ENCODE results near the gene ZKSCAN8. TPM values are rescaled to one million over a fixed set of nuclear protein-coding genes. Genes with fewer than 3 reads are reported as not detected.
"Not testable (repeated sequence)": the region's sequence is repeated elsewhere in the genome, so short reads cannot be mapped to it uniquely, and the experiment has no call there.

The ZKSCAN8 gene
- 8.2 and 12.4 TPM in 2 replicates for total RNA-seq (2014; rRNA removed; shearing (Covaris generic))

DNA sequence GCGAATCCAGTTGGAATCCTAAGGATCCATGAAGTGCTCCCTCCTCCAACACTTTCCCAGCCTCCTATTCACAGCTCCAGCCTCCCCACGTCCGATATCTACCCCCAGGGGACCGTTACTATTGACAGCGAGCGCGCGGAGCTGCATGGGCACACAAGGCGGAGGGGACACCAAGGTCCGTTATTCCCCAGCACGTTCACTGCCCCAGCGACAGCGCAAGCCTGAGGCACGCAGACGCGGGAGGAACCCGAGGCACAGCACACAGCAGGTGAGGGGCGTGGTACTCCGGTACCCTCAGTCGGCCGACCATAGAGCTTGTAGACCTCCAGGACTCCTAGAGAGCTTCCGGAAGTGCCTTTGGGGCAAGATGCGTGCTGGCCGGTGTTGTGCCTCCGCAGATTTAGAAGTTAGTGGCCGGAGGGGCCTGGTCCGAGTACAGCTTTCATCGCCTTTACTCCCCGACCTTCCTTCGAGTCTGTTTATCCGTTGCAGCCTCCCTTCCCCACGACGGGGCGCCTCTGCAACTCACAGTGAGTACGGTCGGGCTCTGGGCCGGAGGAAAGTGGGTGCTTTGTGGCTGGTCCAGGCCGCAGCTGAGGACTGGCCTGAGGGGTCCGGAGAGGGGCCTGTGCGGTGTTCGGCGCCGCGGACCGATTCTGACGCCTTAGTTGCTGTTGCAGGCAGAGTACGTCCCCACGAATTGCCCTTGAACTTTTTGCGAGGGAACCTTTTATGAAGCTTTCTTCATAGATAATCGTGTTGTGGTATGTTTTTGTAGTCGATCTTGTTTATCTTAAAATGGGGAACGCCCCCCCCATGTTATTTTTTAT, at the start of gene ZKSCAN8:
Gene ZKSCAN8 (plus strand): TSS at position 384 of the 830 bp plus-strand sequence. CDS start 6,525 bp downstream, outside the sequence.
- peaks cover 8% of the 10 kb centered on the region for H3K4me1 ChIP-seq (replicated peaks)
- DNase-seq (ENCODE audit: low read depth in 1 of 2, low spot score in 2 of 2) = peak; percentile 86 to 89
- H3K9me3 ChIP-seq (replicated peaks) = no peaks in the 10 kb centered on the region
- peak within 1 kb of the TSS; percentile 50 for H3K27ac ChIP-seq
- H3K27me3 ChIP-seq (replicated peaks) = no peaks in the 10 kb centered on the region
- peaks cover 33% of the 10 kb centered on the region for H3K36me3 ChIP-seq
- H3K4me3 ChIP-seq = peak within 1 kb of the TSS; percentile 71

DNA sequence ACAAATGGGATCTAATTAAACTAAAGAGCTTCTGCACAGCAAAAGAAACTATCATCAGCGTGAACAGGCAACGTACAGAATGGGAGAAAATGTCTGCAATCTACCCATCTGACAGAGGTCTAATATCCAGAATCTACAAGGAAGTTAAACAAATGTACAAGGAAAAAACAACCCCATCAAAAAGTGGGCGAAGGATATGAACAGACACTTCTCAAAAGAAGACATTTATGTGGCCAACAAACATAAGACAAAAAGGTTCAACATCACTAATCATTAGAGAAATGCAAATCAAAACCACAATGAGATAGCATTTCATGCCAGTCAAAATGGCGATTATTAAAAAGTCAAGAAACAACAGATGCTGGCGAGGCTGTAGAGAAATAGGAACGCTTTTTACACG, 39.5 kb upstream of the ZKSCAN8 start:
- H3K4me1 ChIP-seq (replicated peaks); H3K36me3 ChIP-seq; H3K27ac ChIP-seq; H3K27me3 ChIP-seq (replicated peaks); H3K4me3 ChIP-seq; DNase-seq (ENCODE audit: low read depth in 1 of 2, low spot score in 2 of 2); H3K9me3 ChIP-seq (replicated peaks): not testable (repeated sequence)

GRCh38 chr6:28102699-28103098, 39.0 kb upstream of the ZKSCAN8 start:
- H3K4me1 ChIP-seq (replicated peaks); H3K27me3 ChIP-seq (replicated peaks); H3K9me3 ChIP-seq (replicated peaks); H3K27ac ChIP-seq; H3K36me3 ChIP-seq; H3K4me3 ChIP-seq; DNase-seq (ENCODE audit: low read depth in 1 of 2, low spot score in 2 of 2): not testable (repeated sequence)

DNA sequence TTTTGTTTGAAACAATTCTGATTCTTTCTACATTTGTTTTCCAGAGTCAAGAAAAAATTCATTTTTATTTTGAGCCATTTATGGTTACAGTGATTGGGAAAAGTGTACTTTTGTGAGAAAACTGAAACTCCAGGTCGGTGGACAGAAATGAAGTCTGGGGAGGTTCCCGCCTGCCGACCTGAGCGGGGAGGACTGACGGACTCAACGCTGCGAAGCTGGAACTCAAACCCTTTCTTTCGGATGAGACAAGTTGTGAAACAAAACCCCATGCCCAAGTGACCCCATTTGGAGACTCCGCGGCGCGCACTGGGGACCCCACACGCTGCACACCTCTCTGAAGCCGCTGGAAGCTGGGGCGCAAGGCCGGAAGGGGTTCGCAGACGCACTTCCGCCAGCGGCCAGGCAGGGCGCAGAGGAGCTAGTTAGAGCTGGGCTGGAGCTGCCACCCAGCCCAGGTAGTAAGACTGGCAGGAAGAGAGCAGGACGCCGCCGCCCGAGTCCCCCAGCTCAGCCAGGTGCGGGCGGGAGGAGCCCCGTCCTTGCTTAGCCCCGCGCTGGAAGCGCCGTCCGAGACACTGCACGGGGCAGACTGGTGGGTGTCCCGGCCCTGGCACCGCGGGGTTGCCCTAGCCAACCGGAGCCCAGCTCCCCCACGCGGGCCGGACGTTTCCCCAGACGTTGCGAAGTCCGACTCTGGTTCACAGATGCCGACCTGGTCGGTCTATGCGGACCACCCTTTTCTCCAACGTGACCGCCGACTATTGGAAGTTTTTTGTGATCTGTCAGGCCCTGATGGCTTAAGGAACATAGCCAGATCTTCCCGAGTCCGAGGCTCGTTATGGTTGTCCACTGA, 37.1 kb upstream of the ZKSCAN8 start:
- peaks cover 5% of the 10 kb centered on the region; the same call in 1 of the 2 replicates for H3K4me1 ChIP-seq (replicated peaks)
- no peaks in the 10 kb centered on the region for H3K36me3 ChIP-seq
- peak overlapping the region; percentile 61 for H3K4me3 ChIP-seq
- no peaks in the 10 kb centered on the region for H3K9me3 ChIP-seq (replicated peaks)
- H3K27ac ChIP-seq = peak overlapping the region; percentile 9; the same call in 1 of the 2 replicates
- no peaks in the 10 kb centered on the region for H3K27me3 ChIP-seq (replicated peaks)
- DNase-seq (ENCODE audit: low read depth in 1 of 2, low spot score in 2 of 2) = peak; percentile 75 to 84

DNA sequence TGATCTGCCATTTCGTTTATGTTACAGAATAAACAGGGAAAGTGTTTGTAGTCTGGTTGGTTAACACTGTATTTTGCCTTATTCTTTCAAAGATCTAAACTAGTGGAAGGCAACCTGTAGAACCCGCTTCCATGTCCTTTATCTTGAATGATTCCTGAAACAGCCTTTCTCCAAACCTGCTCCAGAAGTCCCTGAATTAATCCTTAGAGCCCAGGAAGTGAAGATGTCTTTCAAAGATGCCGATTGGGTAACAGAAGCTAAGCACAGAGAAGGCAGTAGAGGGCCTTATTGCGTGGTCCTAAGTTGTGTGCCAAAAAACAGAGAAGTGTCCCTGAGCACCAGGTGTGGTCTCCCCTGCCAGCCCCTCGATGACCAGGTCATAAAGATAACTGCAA, 36.4 kb upstream of the ZKSCAN8 start:
- H3K27ac ChIP-seq = peak overlapping the region; percentile 9; the same call in 1 of the 2 replicates
- DNase-seq (ENCODE audit: low read depth in 1 of 2, low spot score in 2 of 2) = no peak

DNA sequence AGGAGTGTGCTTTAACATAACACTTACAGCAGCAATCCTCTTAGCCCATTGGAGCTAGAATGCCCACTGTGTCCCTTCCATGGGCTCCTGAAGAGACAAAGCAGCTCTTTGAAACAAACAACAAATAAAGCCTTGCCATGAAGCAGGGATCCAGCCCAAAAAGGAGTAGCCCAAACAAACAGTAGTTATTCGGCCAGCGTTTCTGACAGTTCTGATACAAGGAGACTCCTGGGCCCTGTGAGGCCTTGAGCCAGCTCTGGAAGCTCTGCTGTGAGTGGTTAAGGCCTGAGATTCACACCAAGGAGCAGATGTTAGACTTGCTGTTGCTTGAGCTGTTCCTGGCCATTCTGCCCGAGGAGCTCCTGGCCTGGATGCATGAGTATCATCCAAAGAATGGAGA, 34.2 kb upstream of the ZKSCAN8 start:
- no peak for DNase-seq (ENCODE audit: low read depth in 1 of 2, low spot score in 2 of 2)
- no peaks in the 10 kb centered on the region for H3K9me3 ChIP-seq (replicated peaks)
- H3K27me3 ChIP-seq (replicated peaks) = no peaks in the 10 kb centered on the region

More for the DNA sequence above, 36.4 kb upstream of the ZKSCAN8 start:
- peak overlapping the region; percentile 61 for H3K4me3 ChIP-seq
- H3K4me1 ChIP-seq (replicated peaks) = peaks cover 5% of the 10 kb centered on the region; the same call in 1 of the 2 replicates
- H3K36me3 ChIP-seq = no peaks in the 10 kb centered on the region
- H3K9me3 ChIP-seq (replicated peaks) = no peaks in the 10 kb centered on the region
- H3K27me3 ChIP-seq (replicated peaks) = no peaks in the 10 kb centered on the region

GRCh38 chr6:28111964-28112363, 29.7 kb upstream of the ZKSCAN8 start:
- Histone ChIP-seq H3K27ac (no peak overlapping the region), H3K9me3 (replicated peaks) (no peaks in the 10 kb centered on the region), H3K36me3 (peaks cover 20% of the 10 kb centered on the region), H3K27me3 (replicated peaks) (no peaks in the 10 kb centered on the region), H3K4me3 (no peak overlapping the region), H3K4me1 (replicated peaks) (no peaks in the 10 kb centered on the region)
- no peak for DNase-seq (ENCODE audit: low read depth in 1 of 2, low spot score in 2 of 2)

More for the DNA sequence above, 34.2 kb upstream of the ZKSCAN8 start:
- Histone ChIP-seq H3K4me1 (replicated peaks) (peaks cover 5% of the 10 kb centered on the region; the same call in 1 of the 2 replicates), H3K36me3 (no peaks in the 10 kb centered on the region), H3K4me3 (no peak overlapping the region), H3K27ac (no peak overlapping the region)

DNA sequence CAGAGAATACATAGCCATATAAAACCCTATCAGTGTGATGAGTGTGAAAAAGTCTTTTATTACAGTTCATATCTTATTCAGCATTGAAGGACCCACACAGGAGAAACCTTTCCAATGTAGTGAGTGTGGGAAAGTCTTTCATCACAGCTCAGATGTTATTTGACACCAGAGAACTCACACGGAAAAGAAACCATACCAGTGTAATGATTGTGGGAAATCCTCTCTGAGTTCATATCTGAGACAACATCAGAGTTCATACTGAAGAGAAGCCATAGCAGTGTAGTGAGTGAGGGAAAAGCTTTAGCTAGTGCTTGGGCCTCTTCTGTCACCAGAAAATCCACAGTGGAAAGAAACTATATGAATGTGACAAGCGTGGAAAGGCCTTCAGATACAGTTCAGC, 25.9 kb upstream of the ZKSCAN8 start:
- no peak overlapping the region for H3K4me3 ChIP-seq
- DNase-seq (ENCODE audit: low read depth in 1 of 2, low spot score in 2 of 2) = no peak
- H3K36me3 ChIP-seq = peaks cover 54% of the 10 kb centered on the region
- H3K9me3 ChIP-seq (replicated peaks) = no peaks in the 10 kb centered on the region
- no peak overlapping the region for H3K27ac ChIP-seq
- H3K4me1 ChIP-seq (replicated peaks) = no peaks in the 10 kb centered on the region
- H3K27me3 ChIP-seq (replicated peaks) = no peaks in the 10 kb centered on the region

DNA sequence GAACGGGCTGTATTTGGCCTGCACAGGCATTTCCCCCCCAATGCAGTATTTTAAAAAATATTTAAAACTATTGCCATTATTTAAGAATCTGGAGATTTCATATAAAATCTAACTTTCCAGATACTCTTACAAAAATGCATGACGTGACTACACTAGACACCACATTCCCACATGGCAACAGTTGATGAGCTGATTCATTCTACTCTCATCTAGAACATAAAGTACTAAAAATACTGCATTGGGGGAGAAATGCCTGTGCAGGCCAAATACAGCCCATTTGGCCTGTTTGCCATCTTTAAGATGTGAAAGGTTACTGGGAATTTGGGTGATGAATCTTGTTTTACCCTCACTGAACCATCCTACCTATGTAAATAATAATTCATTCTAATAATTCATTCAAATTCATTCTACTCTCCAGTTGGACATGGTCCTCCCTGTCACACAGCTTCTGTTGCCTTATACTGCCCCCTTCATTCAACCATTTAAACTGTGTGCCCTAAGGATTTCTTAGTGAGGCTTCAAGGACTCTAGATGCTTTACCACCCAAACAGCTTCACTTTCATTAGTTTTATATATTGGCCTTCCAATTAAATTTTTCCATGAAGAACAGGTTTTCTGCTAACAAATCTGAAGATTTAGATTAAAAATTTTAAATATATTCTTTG, 24.2 kb upstream of the ZKSCAN8 start:
- Histone ChIP-seq H3K9me3 (replicated peaks) (no peaks in the 10 kb centered on the region), H3K27ac (no peak overlapping the region), H3K4me1 (replicated peaks) (no peaks in the 10 kb centered on the region), H3K36me3 (peaks cover 61% of the 10 kb centered on the region), H3K27me3 (replicated peaks) (no peaks in the 10 kb centered on the region), H3K4me3 (no peak overlapping the region)
- no peak for DNase-seq (ENCODE audit: low read depth in 1 of 2, low spot score in 2 of 2)

DNA sequence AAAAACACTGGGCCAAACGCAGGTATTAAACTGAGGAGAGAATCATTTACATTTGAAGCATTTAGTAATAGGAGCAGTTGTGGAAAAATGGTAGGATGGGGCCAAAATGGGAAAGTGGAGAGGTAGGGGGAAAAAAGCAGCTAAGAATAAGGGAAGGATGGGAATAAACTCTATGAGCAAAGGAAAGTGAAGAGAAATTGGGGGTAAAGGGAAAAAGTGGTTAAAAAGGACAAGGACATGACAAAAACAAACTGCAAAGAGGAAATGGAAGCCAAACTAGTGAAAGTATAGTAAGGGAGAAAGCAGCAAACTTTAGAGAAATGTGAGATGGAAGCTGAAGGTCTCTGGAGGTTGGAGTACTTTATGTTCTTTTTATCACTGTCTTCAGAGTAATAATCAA, 23.5 kb upstream of the ZKSCAN8 start:
- peaks cover 67% of the 10 kb centered on the region for H3K36me3 ChIP-seq
- no peak overlapping the region for H3K4me3 ChIP-seq
- DNase-seq (ENCODE audit: low read depth in 1 of 2, low spot score in 2 of 2) = no peak
- no peaks in the 10 kb centered on the region for H3K4me1 ChIP-seq (replicated peaks)
- no peaks in the 10 kb centered on the region for H3K9me3 ChIP-seq (replicated peaks)
- no peak overlapping the region for H3K27ac ChIP-seq
- H3K27me3 ChIP-seq (replicated peaks) = no peaks in the 10 kb centered on the region

GRCh38 chr6:28121876-28122275, 19.8 kb upstream of the ZKSCAN8 start:
- DNase-seq (ENCODE audit: low read depth in 1 of 2, low spot score in 2 of 2) = no peak
- Histone ChIP-seq H3K4me3 (no peak overlapping the region), H3K27ac (no peak overlapping the region)

DNA sequence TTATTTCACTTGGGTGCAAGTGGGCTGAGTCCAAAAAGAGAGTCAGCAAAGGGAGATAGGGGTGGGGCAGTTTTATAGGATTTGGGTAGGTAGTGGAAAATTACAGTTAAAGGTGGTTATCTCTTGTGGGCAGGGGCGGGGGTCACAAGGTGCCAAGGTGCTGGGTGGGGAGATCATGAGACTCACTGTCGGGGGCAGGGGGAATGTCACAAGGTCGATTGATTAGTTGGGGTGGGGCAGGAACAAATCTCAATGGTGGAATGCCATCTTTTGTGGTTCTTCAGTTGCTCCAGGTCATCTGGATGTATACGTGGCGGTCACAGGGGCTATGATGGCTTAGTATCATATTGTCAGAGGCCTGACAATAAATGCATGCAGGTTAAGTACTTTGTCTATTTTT, 19.4 kb upstream of the ZKSCAN8 start:
- peaks cover 60% of the 10 kb centered on the region for H3K36me3 ChIP-seq
- H3K4me3 ChIP-seq; H3K27me3 ChIP-seq (replicated peaks); H3K9me3 ChIP-seq (replicated peaks); DNase-seq (ENCODE audit: low read depth in 1 of 2, low spot score in 2 of 2); H3K4me1 ChIP-seq (replicated peaks); H3K27ac ChIP-seq: not testable (repeated sequence)

More at GRCh38 chr6:28121876-28122275, 19.8 kb upstream of the ZKSCAN8 start:
- 0 out of 2 replicates have a peak, but pooled peaks cover 4% of the 10 kb centered on the region for H3K4me1 ChIP-seq (replicated peaks)
- H3K36me3 ChIP-seq = peaks cover 60% of the 10 kb centered on the region
- no peaks in the 10 kb centered on the region for H3K27me3 ChIP-seq (replicated peaks)
- H3K9me3 ChIP-seq (replicated peaks) = no peaks in the 10 kb centered on the region

DNA sequence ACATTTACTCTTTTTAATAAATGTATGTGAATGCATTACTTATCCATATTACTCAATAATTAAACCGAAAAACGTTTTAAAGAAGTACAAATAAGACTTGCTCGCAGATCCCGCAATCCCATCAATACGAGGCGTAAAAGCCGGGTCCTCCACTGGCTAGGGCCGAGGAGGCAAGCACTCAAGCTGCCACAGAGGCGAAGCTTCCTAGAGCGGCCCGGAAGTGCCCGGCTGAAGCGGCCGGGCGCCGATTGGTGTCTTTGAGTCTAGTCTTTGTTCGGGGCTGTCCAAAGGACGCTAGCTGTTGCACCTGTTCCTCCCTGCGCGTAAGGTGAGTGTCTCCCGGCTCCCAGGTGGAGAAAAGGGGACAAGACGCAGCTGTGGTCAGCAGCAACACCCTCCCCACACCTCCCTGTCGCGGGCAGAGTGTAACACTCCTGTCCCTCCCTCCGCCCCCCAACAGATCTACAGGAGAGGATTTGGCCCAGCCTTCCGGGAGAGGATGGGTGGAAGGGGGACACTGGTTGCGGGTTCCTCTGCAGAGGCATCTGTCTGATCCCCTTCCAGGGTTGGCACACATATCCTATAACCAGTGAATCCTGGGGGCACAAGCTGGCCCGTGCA, 17.2 kb upstream of the ZKSCAN8 start, which contains the start of gene ZSCAN16:
Gene ZSCAN16 (plus strand): TSS at position 260 of the 621 bp plus-strand sequence. CDS start 835 bp downstream, outside the sequence.
- no peaks in the 10 kb centered on the region for H3K9me3 ChIP-seq (replicated peaks)
- H3K36me3 ChIP-seq = peaks cover 57% of the 10 kb centered on the region
- 0 out of 2 replicates have a peak, but pooled peaks cover 4% of the 10 kb centered on the region for H3K4me1 ChIP-seq (replicated peaks)
- DNase-seq (ENCODE audit: low read depth in 1 of 2, low spot score in 2 of 2) = peak; percentile 59 to 71
- H3K4me3 ChIP-seq = peak within 1 kb of the TSS; percentile 42
- H3K27me3 ChIP-seq (replicated peaks) = no peaks in the 10 kb centered on the region
- no peak within 1 kb of the TSS for H3K27ac ChIP-seq
